Chondrocyte (in vitro differentiated cells): ENCODE results near the gene PGRMC1. TPM values are rescaled to one million over a fixed set of nuclear protein-coding genes. Genes with fewer than 3 reads are reported as not detected.

Experiments used
- DNase-seq: peaks from one replicate; pipeline ENCODE4 v3.0.0; 2021; ENCODE audit warnings: mixed read lengths, low spot score
- H3K27ac Mint-ChIP-seq: one replicate; pipeline ENCODE4 v1.8.0; 2021; ENCODE audit warnings: mild to moderate bottlenecking, moderate library complexity, mixed read lengths; ENCODE audit not compliant: unreplicated experiment
- H3K27me3 Mint-ChIP-seq: 2 replicates; pipeline ENCODE4 v1.8.0; 2021; ENCODE audit warnings: low read depth, mixed read lengths
- H3K36me3 Mint-ChIP-seq: 2 replicates; pipeline ENCODE4 v1.8.0; 2021; ENCODE audit warnings: low read depth, mixed read lengths
- H3K4me1 Mint-ChIP-seq: 2 replicates; pipeline ENCODE4 v1.8.0; 2021; ENCODE audit warnings: low read depth, mild to moderate bottlenecking, mixed read lengths
- H3K4me3 Mint-ChIP-seq: one replicate; pipeline ENCODE4 v1.8.0; 2021; ENCODE audit warnings: mild to moderate bottlenecking, moderate library complexity, mixed read lengths; ENCODE audit not compliant: unreplicated experiment
- H3K9me3 Mint-ChIP-seq: 2 replicates; pipeline ENCODE4 v1.8.0; 2021; ENCODE audit warnings: low read depth, mixed read lengths
- total RNA-seq: library from RNA; stranded (reverse); gene quantifications from 3 replicates; pipeline ENCODE4 v1.2.1, GENCODE V29; 2021
- TF ChIP-seq, protein P1 (sequence below): fragments of 200-600 bp; sonication (generic); IDR thresholded peaks from 2 replicates; pipeline ENCODE4 v1.5.0; 2021; ENCODE audit warnings: antibody characterized with exemption, mild to moderate bottlenecking, moderate library complexity

Gene PGRMC1
- total RNA-seq, 1 donor from 2014 or later = 59.9 TPM

DNA sequence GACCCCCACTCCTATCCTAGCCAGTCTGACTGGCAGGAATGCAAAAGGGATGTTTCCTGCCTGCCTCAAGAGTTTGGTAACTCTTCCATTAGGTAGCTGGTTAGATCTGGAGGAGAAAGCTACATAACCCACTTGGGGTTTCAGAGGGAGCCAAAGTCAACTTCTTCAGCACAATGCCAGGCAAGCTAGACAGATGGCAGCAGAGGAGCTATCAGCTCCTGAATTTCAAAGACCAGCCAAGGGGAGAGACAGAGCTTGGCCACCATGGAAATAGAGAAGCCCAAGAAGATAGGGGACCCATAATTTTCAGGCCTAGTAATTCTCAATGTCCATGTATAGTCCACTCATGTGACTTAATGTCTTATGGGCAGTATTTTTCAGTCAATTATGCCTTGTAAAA is 56.4 kb downstream of the PGRMC1 start:
- Mint-ChIP-seq H3K27ac (no peak overlapping the region), H3K4me1 (peaks cover 15% of the 10 kb centered on the region), H3K27me3 (no peaks in the 10 kb centered on the region), H3K9me3 (peaks cover 12% of the 10 kb centered on the region), H3K36me3 (no peaks in the 10 kb centered on the region), H3K4me3 (no peak overlapping the region)
- TF ChIP-seq, protein P1, sequence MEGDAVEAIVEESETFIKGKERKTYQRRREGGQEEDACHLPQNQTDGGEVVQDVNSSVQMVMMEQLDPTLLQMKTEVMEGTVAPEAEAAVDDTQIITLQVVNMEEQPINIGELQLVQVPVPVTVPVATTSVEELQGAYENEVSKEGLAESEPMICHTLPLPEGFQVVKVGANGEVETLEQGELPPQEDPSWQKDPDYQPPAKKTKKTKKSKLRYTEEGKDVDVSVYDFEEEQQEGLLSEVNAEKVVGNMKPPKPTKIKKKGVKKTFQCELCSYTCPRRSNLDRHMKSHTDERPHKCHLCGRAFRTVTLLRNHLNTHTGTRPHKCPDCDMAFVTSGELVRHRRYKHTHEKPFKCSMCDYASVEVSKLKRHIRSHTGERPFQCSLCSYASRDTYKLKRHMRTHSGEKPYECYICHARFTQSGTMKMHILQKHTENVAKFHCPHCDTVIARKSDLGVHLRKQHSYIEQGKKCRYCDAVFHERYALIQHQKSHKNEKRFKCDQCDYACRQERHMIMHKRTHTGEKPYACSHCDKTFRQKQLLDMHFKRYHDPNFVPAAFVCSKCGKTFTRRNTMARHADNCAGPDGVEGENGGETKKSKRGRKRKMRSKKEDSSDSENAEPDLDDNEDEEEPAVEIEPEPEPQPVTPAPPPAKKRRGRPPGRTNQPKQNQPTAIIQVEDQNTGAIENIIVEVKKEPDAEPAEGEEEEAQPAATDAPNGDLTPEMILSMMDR = no peak
- DNase-seq = no peak

Other genes with a start within 250 kb of the PGRMC1 start
- gene CT47C1, start 163.3 kb upstream of the PGRMC1 start, total RNA-seq = not detected in 3 replicates
- not detected in 3 replicates for gene KIAA1210, start 108.5 kb upstream of the PGRMC1 start, total RNA-seq
- gene SLC25A43, start 163.1 kb downstream of the PGRMC1 start, total RNA-seq = 13.2 to 17.2 TPM (median 16.1 TPM) in 3 replicates
- 148 to 195 TPM (median 153 TPM) in 3 replicates for gene SLC25A5, start 232.2 kb downstream of the PGRMC1 start, total RNA-seq